SK-N-SH treated with all-trans-retinoic acid at 6 μM for 48 hours (cell line): Measurements from ENCODE around the gene AGAP1.

Experiments used
- ATAC-seq: fragments of 200-7000 bp; cut with Tn5 transposase; 3 replicates; pipeline ENCODE4 v1.9.1; 2020; ENCODE audit warnings: mild to moderate bottlenecking, moderate library complexity
- BACH2 ChIP-seq: fragments of 250-450 bp; sonication (Bioruptor Pico); IDR thresholded peaks from 2 replicates; pipeline ENCODE4 v1.9.0; 2021; ENCODE audit warnings: mild to moderate bottlenecking, borderline replicate concordance
- CSDC2 ChIP-seq: fragments of 250-450 bp; sonication (Bioruptor Pico); IDR thresholded peaks from 2 replicates; pipeline ENCODE4 v1.5.0; 2020; ENCODE audit warnings: mild to moderate bottlenecking, moderate library complexity
- ESRRG ChIP-seq: fragments of 250-450 bp; sonication (Bioruptor Pico); IDR thresholded peaks from 2 replicates; pipeline ENCODE4 v1.6.1; 2021; ENCODE audit warnings: mild to moderate bottlenecking
- GLIS3 ChIP-seq: fragments of 250-450 bp; sonication (Bioruptor Pico); IDR thresholded peaks from 2 replicates; pipeline ENCODE4 v1.5.0; 2020; ENCODE audit warnings: mild to moderate bottlenecking, moderate library complexity
- ISL1 ChIP-seq: fragments of 250-450 bp; sonication (Bioruptor Pico); IDR thresholded peaks from 2 replicates; pipeline ENCODE4 v2.1.2; 2022; ENCODE audit warnings: mild to moderate bottlenecking, moderate library complexity
- OSR1 ChIP-seq: fragments of 250-450 bp; sonication (Bioruptor Pico); IDR thresholded peaks from 2 replicates; pipeline ENCODE4 v1.8.0; 2022; ENCODE audit warnings: moderate library complexity, mild to moderate bottlenecking, inconsistent platforms
- SNAI2 ChIP-seq: fragments of 250-450 bp; sonication (Bioruptor Pico); IDR thresholded peaks from 2 replicates; pipeline ENCODE4 v1.5.0; 2020; ENCODE audit warnings: mild to moderate bottlenecking, moderate library complexity
- TCF4 ChIP-seq: fragments of 250-450 bp; sonication (Bioruptor Pico); IDR thresholded peaks from 2 replicates; pipeline ENCODE4 v1.8.0; 2021; ENCODE audit warnings: mild to moderate bottlenecking, moderate library complexity, borderline replicate concordance
- TOX ChIP-seq: fragments of 250-450 bp; sonication (Bioruptor Pico); IDR thresholded peaks from 2 replicates; pipeline ENCODE4 v1.8.0; 2021; ENCODE audit warnings: mild to moderate bottlenecking, moderate library complexity, borderline replicate concordance
- ZC3H10 ChIP-seq: fragments of 250-450 bp; sonication (Bioruptor Pico); IDR thresholded peaks from 2 replicates; pipeline ENCODE4 v1.5.1; 2021; ENCODE audit warnings: mild to moderate bottlenecking, moderate library complexity
- ZFP3 ChIP-seq: fragments of 250-450 bp; sonication (Bioruptor Pico); IDR thresholded peaks from 2 replicates; pipeline ENCODE4 v1.5.0; 2020; ENCODE audit warnings: mild to moderate bottlenecking, moderate library complexity
- ZFP30 ChIP-seq: fragments of 450-650 bp; formaldehyde crosslinking; IDR thresholded peaks from 2 replicates; pipeline ENCODE4 v1.5.0; 2022; ENCODE audit warnings: mild to moderate bottlenecking, moderate library complexity
- ZNF565 ChIP-seq: fragments of 450-650 bp; formaldehyde crosslinking; conservative IDR thresholded peaks from 2 replicates; pipeline ENCODE4 v1.5.0; 2020; ENCODE audit warnings: low read depth, mild to moderate bottlenecking, moderate library complexity
- ZNF70 ChIP-seq: fragments of 450-650 bp; formaldehyde crosslinking; IDR thresholded peaks from 2 replicates; pipeline ENCODE4 v1.5.0; 2020; ENCODE audit warnings: mild to moderate bottlenecking, moderate library complexity
- ZNF8 ChIP-seq: fragments of 450-650 bp; formaldehyde crosslinking; IDR thresholded peaks from 2 replicates; pipeline ENCODE4 v1.5.0; 2020; ENCODE audit warnings: mild to moderate bottlenecking, moderate library complexity
- TF ChIP-seq, protein P1 (sequence below): fragments of 250-450 bp; sonication (Bioruptor Pico); IDR thresholded peaks from 2 replicates; pipeline ENCODE4 v1.5.1; 2021; ENCODE audit warnings: mild to moderate bottlenecking, moderate library complexity
- TF ChIP-seq, protein P2 (sequence below): fragments of 250-450 bp; sonication (Bioruptor Pico); IDR thresholded peaks from 2 replicates; pipeline ENCODE4 v1.8.0; 2020; ENCODE audit warnings: mild to moderate bottlenecking, moderate library complexity, borderline replicate concordance
- TF ChIP-seq, protein P3 (sequence below): fragments of 250-450 bp; sonication (Bioruptor Pico); IDR thresholded peaks from 2 replicates; pipeline ENCODE4 v1.5.0; 2020; ENCODE audit warnings: mild to moderate bottlenecking, moderate library complexity
- TF ChIP-seq, protein P4 (sequence below): fragments of 250-450 bp; sonication (Bioruptor Pico); IDR thresholded peaks from 2 replicates; pipeline ENCODE4 v1.5.1; 2020; ENCODE audit warnings: low read depth, mild to moderate bottlenecking, moderate library complexity
- TF ChIP-seq, protein P5 (sequence below): fragments of 250-450 bp; sonication (Bioruptor Pico); IDR thresholded peaks from 2 replicates; pipeline ENCODE4 v1.8.0; 2021; ENCODE audit warnings: low read depth, mild to moderate bottlenecking, moderate library complexity, borderline replicate concordance

The AGAP1 gene

DNA sequence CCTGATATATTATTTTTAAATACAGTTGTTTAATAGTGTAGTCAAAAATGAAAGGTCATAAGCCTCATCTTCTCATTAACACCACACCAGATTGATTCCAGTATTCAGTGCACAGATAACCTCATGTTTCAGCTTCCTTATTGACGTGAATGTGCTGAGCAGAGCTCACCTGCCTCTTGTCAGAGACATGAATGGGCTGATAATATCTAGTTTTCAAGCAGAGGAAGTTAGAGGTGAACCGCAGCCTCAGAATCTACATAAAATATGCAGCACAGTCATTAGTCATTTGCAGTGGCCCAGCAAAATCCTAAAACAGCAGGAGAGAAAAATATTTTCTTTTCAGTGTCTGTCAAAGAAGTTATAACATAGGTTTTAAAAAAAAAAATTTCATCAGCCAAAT, 458.1 kb downstream of the AGAP1 start (continued):
- TF ChIP-seq, protein P1, sequence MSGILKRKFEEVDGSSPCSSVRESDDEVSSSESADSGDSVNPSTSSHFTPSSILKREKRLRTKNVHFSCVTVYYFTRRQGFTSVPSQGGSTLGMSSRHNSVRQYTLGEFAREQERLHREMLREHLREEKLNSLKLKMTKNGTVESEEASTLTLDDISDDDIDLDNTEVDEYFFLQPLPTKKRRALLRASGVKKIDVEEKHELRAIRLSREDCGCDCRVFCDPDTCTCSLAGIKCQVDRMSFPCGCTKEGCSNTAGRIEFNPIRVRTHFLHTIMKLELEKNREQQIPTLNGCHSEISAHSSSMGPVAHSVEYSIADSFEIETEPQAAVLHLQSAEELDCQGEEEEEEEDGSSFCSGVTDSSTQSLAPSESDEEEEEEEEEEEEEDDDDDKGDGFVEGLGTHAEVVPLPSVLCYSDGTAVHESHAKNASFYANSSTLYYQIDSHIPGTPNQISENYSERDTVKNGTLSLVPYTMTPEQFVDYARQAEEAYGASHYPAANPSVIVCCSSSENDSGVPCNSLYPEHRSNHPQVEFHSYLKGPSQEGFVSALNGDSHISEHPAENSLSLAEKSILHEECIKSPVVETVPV (CRISPR knock-in tag) = no peak
- no peak for TF ChIP-seq BACH2 (CRISPR knock-in tag)
- no peak for TF ChIP-seq SNAI2 (CRISPR knock-in tag)
- no peak for TF ChIP-seq TCF4 (CRISPR knock-in tag)
- TF ChIP-seq, protein P2, sequence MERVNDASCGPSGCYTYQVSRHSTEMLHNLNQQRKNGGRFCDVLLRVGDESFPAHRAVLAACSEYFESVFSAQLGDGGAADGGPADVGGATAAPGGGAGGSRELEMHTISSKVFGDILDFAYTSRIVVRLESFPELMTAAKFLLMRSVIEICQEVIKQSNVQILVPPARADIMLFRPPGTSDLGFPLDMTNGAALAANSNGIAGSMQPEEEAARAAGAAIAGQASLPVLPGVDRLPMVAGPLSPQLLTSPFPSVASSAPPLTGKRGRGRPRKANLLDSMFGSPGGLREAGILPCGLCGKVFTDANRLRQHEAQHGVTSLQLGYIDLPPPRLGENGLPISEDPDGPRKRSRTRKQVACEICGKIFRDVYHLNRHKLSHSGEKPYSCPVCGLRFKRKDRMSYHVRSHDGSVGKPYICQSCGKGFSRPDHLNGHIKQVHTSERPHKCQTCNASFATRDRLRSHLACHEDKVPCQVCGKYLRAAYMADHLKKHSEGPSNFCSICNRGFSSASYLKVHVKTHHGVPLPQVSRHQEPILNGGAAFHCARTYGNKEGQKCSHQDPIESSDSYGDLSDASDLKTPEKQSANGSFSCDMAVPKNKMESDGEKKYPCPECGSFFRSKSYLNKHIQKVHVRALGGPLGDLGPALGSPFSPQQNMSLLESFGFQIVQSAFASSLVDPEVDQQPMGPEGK (CRISPR knock-in tag) = no peak
- no peak for TF ChIP-seq TOX (CRISPR knock-in tag)
- no peak for TF ChIP-seq ESRRG
- no peak for TF ChIP-seq ZFP30 (CRISPR knock-in tag)
- no peak for TF ChIP-seq GLIS3 (CRISPR knock-in tag)
- no peak for TF ChIP-seq OSR1 (CRISPR knock-in tag)
- no peak for TF ChIP-seq ZFP3
- TF ChIP-seq ISL1 (CRISPR knock-in tag) = no peak

DNA sequence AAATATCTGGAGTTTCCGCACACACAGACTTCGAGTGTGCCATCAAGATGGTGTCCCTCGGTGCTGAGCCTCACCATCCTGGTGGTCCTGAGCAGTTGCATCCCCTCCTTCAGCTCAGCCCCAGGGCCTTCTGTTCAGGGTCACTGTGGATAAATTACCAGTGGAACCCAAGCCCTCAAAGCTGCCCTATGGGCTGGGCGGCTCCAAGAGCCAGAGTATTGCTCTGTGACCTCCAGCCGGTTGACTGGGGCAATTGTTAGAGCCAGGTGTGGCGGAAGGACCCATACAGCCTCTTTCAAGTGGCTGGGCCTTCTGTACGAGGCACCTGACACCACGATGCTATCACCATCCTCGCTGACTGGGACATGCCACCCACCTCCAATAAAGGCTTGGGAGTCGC, 458.9 kb downstream of the AGAP1 start:
- no peak for ATAC-seq
- no peak for TF ChIP-seq ZNF8
- TF ChIP-seq, protein P3, sequence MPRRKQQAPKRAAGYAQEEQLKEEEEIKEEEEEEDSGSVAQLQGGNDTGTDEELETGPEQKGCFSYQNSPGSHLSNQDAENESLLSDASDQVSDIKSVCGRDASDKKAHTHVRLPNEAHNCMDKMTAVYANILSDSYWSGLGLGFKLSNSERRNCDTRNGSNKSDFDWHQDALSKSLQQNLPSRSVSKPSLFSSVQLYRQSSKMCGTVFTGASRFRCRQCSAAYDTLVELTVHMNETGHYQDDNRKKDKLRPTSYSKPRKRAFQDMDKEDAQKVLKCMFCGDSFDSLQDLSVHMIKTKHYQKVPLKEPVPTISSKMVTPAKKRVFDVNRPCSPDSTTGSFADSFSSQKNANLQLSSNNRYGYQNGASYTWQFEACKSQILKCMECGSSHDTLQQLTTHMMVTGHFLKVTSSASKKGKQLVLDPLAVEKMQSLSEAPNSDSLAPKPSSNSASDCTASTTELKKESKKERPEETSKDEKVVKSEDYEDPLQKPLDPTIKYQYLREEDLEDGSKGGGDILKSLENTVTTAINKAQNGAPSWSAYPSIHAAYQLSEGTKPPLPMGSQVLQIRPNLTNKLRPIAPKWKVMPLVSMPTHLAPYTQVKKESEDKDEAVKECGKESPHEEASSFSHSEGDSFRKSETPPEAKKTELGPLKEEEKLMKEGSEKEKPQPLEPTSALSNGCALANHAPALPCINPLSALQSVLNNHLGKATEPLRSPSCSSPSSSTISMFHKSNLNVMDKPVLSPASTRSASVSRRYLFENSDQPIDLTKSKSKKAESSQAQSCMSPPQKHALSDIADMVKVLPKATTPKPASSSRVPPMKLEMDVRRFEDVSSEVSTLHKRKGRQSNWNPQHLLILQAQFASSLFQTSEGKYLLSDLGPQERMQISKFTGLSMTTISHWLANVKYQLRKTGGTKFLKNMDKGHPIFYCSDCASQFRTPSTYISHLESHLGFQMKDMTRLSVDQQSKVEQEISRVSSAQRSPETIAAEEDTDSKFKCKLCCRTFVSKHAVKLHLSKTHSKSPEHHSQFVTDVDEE (CRISPR knock-in tag) = no peak
- TF ChIP-seq ZC3H10 (CRISPR knock-in tag) = no peak
- TF ChIP-seq BACH2 (CRISPR knock-in tag) = no peak
- no peak for TF ChIP-seq TCF4 (CRISPR knock-in tag)
- TF ChIP-seq ISL1 (CRISPR knock-in tag) = no peak
- TF ChIP-seq, protein P2 (CRISPR knock-in tag) = no peak
- TF ChIP-seq GLIS3 (CRISPR knock-in tag) = no peak
- no peak for TF ChIP-seq ZNF70

DNA sequence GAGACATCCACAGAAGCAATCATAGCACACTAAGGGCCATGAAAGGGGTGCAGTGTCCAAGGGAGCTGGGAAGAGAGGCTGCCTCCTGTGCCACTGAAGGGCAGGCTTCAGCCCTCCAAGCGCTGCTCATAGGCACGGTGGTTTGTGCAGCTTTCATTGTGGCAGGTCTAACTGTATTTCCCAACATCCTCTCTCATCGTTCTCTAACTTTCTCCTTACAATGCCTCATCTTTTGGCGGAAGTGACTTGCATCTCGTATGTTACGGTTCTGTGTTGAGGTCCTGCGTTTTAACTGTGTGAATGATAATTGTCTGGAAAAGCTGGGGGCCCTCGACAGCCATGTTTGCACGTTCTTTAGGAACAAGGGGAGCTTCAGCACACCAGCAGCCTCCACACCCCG, 460.4 kb downstream of the AGAP1 start:
- ATAC-seq = no peak
- no peak for TF ChIP-seq ESRRG
- TF ChIP-seq ZNF565 (CRISPR knock-in tag) = no peak
- TF ChIP-seq CSDC2 (CRISPR knock-in tag) = no peak
- no peak for TF ChIP-seq SNAI2 (CRISPR knock-in tag)
- no peak for TF ChIP-seq ZFP3
- TF ChIP-seq, protein P4, sequence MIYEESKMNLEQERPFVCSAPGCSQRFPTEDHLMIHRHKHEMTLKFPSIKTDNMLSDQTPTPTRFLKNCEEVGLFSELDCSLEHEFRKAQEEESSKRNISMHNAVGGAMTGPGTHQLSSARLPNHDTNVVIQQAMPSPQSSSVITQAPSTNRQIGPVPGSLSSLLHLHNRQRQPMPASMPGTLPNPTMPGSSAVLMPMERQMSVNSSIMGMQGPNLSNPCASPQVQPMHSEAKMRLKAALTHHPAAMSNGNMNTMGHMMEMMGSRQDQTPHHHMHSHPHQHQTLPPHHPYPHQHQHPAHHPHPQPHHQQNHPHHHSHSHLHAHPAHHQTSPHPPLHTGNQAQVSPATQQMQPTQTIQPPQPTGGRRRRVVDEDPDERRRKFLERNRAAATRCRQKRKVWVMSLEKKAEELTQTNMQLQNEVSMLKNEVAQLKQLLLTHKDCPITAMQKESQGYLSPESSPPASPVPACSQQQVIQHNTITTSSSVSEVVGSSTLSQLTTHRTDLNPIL = no peak
- no peak for TF ChIP-seq ZC3H10 (CRISPR knock-in tag)
- TF ChIP-seq, protein P1 (CRISPR knock-in tag) = no peak
- TF ChIP-seq GLIS3 (CRISPR knock-in tag) = no peak
- TF ChIP-seq, protein P5, sequence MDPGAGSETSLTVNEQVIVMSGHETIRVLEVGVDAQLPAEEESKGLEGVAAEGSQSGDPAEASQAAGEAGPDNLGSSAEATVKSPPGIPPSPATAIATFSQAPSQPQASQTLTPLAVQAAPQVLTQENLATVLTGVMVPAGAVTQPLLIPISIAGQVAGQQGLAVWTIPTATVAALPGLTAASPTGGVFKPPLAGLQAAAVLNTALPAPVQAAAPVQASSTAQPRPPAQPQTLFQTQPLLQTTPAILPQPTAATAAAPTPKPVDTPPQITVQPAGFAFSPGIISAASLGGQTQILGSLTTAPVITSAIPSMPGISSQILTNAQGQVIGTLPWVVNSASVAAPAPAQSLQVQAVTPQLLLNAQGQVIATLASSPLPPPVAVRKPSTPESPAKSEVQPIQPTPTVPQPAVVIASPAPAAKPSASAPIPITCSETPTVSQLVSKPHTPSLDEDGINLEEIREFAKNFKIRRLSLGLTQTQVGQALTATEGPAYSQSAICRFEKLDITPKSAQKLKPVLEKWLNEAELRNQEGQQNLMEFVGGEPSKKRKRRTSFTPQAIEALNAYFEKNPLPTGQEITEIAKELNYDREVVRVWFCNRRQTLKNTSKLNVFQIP (CRISPR knock-in tag) = no peak
- TF ChIP-seq OSR1 (CRISPR knock-in tag) = no peak
- TF ChIP-seq, protein P2 (CRISPR knock-in tag) = no peak
